PC-9 (cell line): Measurements from ENCODE around the gene SEC24C.

ENCODE experiments used
- CTCF ChIP-seq: fragments of 200-600 bp; sonication (generic); conservative IDR thresholded peaks from 2 replicates; pipeline ENCODE4 v1.6.1; 2017; ENCODE audit warnings: mixed run types, antibody characterized with exemption, mild to moderate bottlenecking, moderate library complexity
- EZH2 ChIP-seq: fragments of 200-600 bp; sonication (generic); IDR thresholded peaks from 2 replicates; pipeline ENCODE4 v1.8.0; 2017; ENCODE audit warnings: antibody characterized with exemption, low read depth

DNA sequence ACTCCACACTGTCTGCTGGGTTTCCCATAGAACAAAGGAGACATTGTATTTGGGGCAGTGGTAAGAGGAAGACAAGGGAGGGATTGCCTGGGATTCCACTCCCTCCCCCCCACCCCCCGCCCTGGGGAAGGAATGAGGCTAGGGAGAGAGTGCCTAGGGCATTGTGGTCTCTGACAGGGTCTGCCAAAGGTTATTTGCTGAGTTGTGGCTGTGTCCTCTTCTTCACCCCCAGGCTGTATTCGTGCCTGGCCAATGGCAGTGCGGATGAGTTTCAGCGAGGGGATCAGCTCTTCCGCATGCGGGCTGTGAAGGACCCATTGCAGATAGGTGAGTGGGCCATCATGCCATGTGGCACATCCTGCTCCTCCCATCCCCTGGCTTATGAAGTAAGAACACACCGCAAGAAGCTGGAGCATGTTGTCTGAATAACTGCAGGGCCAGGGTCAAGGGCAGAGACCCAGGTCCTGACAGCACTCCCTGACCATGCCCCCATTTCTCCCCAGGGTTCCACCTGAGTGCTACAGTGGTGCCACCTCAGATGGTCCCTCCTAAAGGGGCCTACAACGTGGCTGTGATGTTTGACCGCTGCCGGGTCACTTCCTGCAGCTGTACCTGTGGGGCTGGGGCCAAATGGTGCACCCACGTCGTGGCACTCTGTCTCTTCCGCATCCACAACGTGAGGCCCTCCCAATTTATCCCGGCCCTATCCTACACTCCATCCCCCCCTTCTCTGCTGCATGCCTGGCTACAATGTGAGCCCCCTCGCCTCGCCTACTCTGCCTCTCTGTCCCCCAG, 44.9 kb downstream of the SEC24C start:
- TF ChIP-seq EZH2 (no peak), CTCF (no peak)
